ENCODE results near the gene IPO4. TPM values are rescaled to one million over a fixed set of nuclear protein-coding genes. Genes with fewer than 3 reads are reported as not detected.
A peak's percentile ranks its signal among the peaks of the same experiment; 100 is the strongest.

The IPO4 gene
- total and polyA plus RNA-seq, 2 of the 4 experiments (the other 2 are of a cell fraction): 37.6 to 39.4 TPM

DNA sequence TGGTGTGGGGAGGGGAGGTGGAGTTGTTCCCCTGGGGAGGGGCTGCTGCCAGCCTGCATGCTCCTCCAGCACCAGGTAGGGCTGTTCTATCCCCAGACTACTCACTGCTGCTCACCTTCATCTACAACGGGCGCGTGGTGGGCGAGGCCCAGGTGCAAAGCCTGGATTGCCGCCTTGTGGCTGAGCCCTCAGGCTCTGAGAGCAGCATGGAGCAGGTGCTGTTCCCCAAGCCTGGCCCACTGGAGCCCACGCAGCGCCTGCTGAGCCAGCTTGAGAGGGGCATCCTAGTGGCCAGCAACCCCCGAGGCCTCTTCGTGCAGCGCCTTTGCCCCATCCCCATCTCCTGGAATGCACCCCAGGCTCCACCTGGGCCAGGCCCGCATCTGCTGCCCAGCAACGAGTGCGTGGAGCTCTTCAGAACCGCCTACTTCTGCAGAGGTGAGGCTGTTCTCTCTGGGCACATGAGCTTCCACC lies 24.1 kb downstream of the IPO4 start:
- Histone ChIP-seq H4K91ac (ENCODE audit: insufficient read depth, low read depth, low read length) (no peak overlapping the region), H2BK5ac (ENCODE audit: low read depth, low read length, poor library complexity, severe bottlenecking) (no peak overlapping the region), H4K5ac (ENCODE audit: low read depth, low read length) (no peak overlapping the region), H3K18ac (ENCODE audit: low read depth, low read length) (no peak overlapping the region), H3K4me2 (ENCODE audit: low read depth, low read length) (no peak overlapping the region), H3K14ac (replicated peaks; ENCODE audit: low read depth, low read length) (no peak overlapping the region), H2AK9ac (replicated peaks; ENCODE audit: low read depth, low read length, poor library complexity) (peak overlapping the region; percentile 28), H3K9me1 (ENCODE audit: insufficient read depth, low read length) (peaks cover 9% of the 10 kb centered on the region), H3K4me1 (ENCODE audit: control insufficient read depth, insufficient read depth, low read length) (peaks cover 7% of the 10 kb centered on the region), H3K27ac (ENCODE audit: insufficient read depth, low read length) (no peak overlapping the region), H2AK5ac (ENCODE audit: low read depth, low read length) (no peak overlapping the region), H4K20me1 (ENCODE audit: insufficient read depth, low read length) (no peaks in the 10 kb centered on the region), H3K27me3 (ENCODE audit: control insufficient read depth, insufficient read depth, low read length) (no peaks in the 10 kb centered on the region), H3K9me3 (ENCODE audit: control insufficient read depth, insufficient read depth, low read length) (no peaks in the 10 kb centered on the region), H2BK20ac (ENCODE audit: low read depth, low read length) (no peak overlapping the region), H3K56ac (ENCODE audit: extremely low read depth, insufficient read depth, low read length) (no peak overlapping the region), H3K36me3 (ENCODE audit: control insufficient read depth, insufficient read depth, low read length) (peaks cover 60% of the 10 kb centered on the region), H3K23ac (ENCODE audit: low read depth, low read length) (no peak overlapping the region), H2BK120ac (ENCODE audit: low read depth, low read length) (no peak overlapping the region), H3K79me1 (ENCODE audit: low read depth in 1 of 2, low read length in 2 of 2) (peaks cover 12 to 40% of the 10 kb centered on the region in 2 experiments; a peak in 3 of 4 replicates), H3K4me3 (ENCODE audit: insufficient read depth, low read depth, low read length) (no peak overlapping the region), H2BK15ac (ENCODE audit: low read depth, low read length) (no peak overlapping the region), H2AFZ (replicated peaks; ENCODE audit: low read length, poor library complexity) (no peak overlapping the region), H3K9ac (ENCODE audit: low read depth, low read length) (no peak overlapping the region), H3K4ac (ENCODE audit: low read depth, low read length) (no peak overlapping the region), H4K8ac (ENCODE audit: low read depth in 2 of 2, low read length in 2 of 2) (no peak overlapping the region)
- ChIA-PET CTCF (no interaction called here), POLR2A (ENCODE audit: unreplicated experiment) (no interaction called here)
- intact Hi-C loops (cut with micrococcal nuclease): no loop called here
- ATAC-seq (ENCODE audit: low read depth) (no peak), DNase-seq (no peak)
- no TSS peak for BruUV-seq (replicated peaks)
- 100% methylated on average over 4 of the region's 14 CpGs; no CpG with 5 or more reads in 1 of the 2 experiments for WGBS, 2 experiments (ENCODE audit: extremely low coverage in 2 of 2, insufficient read length in 1 of 2)
- TF ChIP-seq MAZ (IDR thresholded peaks at IDR 0.05; ENCODE audit: borderline replicate concordance, low read depth, low read length) (no peak), RAD21 (IDR thresholded peaks at IDR 0.05; ENCODE audit: low read length) (no peak), FOS (IDR thresholded peaks at IDR 0.05; ENCODE audit: low read depth, low read length) (no peak), RFX5 (IDR thresholded peaks at IDR 0.05; ENCODE audit: low read depth, low read length) (no peak), BHLHE40 (IDR thresholded peaks at IDR 0.05; ENCODE audit: low read depth, low read length) (no peak), POLR2A (IDR thresholded peaks at IDR 0.05; ENCODE audit: low read depth, low read length) (no peak), CHD1 (IDR thresholded peaks at IDR 0.05; ENCODE audit: low read depth, low read length) (no peak), NFE2L2 (IDR thresholded peaks at IDR 0.05; ENCODE audit: low read depth, low read length) (no peak), RCOR1 (IDR thresholded peaks at IDR 0.05; ENCODE audit: insufficient replicate concordance, low read length) (no peak), MAFK (IDR thresholded peaks at IDR 0.05; ENCODE audit: low read depth, low read length) (no peak), CEBPB (IDR thresholded peaks at IDR 0.05; ENCODE audit: low read depth, low read length) (no peak), SMC3 (IDR thresholded peaks at IDR 0.05; ENCODE audit: low read depth, low read length) (no peak), MXI1 (IDR thresholded peaks at IDR 0.05; ENCODE audit: borderline replicate concordance, low read depth, low read length) (no peak)
- TF ChIP-seq, protein P1, sequence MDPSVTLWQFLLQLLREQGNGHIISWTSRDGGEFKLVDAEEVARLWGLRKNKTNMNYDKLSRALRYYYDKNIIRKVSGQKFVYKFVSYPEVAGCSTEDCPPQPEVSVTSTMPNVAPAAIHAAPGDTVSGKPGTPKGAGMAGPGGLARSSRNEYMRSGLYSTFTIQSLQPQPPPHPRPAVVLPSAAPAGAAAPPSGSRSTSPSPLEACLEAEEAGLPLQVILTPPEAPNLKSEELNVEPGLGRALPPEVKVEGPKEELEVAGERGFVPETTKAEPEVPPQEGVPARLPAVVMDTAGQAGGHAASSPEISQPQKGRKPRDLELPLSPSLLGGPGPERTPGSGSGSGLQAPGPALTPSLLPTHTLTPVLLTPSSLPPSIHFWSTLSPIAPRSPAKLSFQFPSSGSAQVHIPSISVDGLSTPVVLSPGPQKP (IDR thresholded peaks at IDR 0.05; ENCODE audit: borderline replicate concordance, low read depth, low read length): no peak
- TF ChIP-seq, protein P2, sequence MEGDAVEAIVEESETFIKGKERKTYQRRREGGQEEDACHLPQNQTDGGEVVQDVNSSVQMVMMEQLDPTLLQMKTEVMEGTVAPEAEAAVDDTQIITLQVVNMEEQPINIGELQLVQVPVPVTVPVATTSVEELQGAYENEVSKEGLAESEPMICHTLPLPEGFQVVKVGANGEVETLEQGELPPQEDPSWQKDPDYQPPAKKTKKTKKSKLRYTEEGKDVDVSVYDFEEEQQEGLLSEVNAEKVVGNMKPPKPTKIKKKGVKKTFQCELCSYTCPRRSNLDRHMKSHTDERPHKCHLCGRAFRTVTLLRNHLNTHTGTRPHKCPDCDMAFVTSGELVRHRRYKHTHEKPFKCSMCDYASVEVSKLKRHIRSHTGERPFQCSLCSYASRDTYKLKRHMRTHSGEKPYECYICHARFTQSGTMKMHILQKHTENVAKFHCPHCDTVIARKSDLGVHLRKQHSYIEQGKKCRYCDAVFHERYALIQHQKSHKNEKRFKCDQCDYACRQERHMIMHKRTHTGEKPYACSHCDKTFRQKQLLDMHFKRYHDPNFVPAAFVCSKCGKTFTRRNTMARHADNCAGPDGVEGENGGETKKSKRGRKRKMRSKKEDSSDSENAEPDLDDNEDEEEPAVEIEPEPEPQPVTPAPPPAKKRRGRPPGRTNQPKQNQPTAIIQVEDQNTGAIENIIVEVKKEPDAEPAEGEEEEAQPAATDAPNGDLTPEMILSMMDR (conservative IDR thresholded peaks at IDR 0.05; ENCODE audit: low read depth, low read length): no peak
- TF ChIP-seq, protein P3, sequence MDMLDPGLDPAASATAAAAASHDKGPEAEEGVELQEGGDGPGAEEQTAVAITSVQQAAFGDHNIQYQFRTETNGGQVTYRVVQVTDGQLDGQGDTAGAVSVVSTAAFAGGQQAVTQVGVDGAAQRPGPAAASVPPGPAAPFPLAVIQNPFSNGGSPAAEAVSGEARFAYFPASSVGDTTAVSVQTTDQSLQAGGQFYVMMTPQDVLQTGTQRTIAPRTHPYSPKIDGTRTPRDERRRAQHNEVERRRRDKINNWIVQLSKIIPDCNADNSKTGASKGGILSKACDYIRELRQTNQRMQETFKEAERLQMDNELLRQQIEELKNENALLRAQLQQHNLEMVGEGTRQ (IDR thresholded peaks at IDR 0.05; ENCODE audit: low read depth, low read length): no peak
- in situ Hi-C loops (cut with MboI; ENCODE audit: low sequenced_read_pairs): no loop called here
- dilution Hi-C loops (cut with HindIII; ENCODE audit: low sequenced_read_pairs, unreplicated experiment): no loop called here
